GM12878 (cell line): ENCODE measurements around the gene FUS. TPM values are rescaled to one million over a fixed set of nuclear protein-coding genes. Genes with fewer than 3 reads are reported as not detected.
A peak's percentile ranks its signal among the peaks of the same experiment; 100 is the strongest.
"Not testable (repeated sequence)": the region's sequence is repeated elsewhere in the genome, so short reads cannot be mapped to it uniquely, and the experiment has no call there.

Source experiments
- ATAC-seq: fragments of 200-7000 bp; cut with Tn5 transposase; 3 replicates; pipeline ENCODE4 v1.9.1; 2020; ENCODE audit warnings: mild to moderate bottlenecking, moderate library complexity
- BruUV-seq: library from RNA; stranded (reverse); fragments of 400-500 nt; replicated peaks from 2 replicates; lab custom pipeline; 2021; lab: Mats Ljungman, UMichigan
- CTCF ChIA-PET: fragments of 300-600 bp; sonication (Branson Sonifier 250); formaldehyde crosslinking; extraction: SDS; loops from one replicate; lab custom pipeline; 2021; ENCODE audit warnings: inconsistent platforms; lab: Yijun Ruan, JAX
- POLR2A ChIA-PET: fragments of 350-600 bp; formaldehyde crosslinking; extraction: SDS; loops from one replicate; lab custom pipeline; 2021; ENCODE audit warnings: inconsistent platforms; lab: Charles Lee
- RAD21 ChIA-PET: fragments of 300-600 bp; sonication (Branson Sonifier 250); formaldehyde crosslinking; loops from one replicate; lab custom pipeline; 2023; ENCODE audit warnings: antibody characterized with exemption; ENCODE audit not compliant: unreplicated experiment; lab: Charles Lee
- SMC1A ChIA-PET: fragments of 300-600 bp; sonication (Branson Sonifier 250); formaldehyde crosslinking; loops from one replicate; lab custom pipeline; 2023; ENCODE audit not compliant: unreplicated experiment, uncharacterized antibody; lab: Charles Lee
- DNase-seq: peaks from one replicate; pipeline ENCODE4 v3.0.0-alpha.2; 2011; ENCODE audit warnings: low read depth, low spot score
- FAIRE-seq: peaks from 3 replicates; lab custom pipeline; 2011; peaks lifted over from hg19 to GRCh38; lab: Jason Lieb, UNC
- H2AFZ ChIP-seq: 2 replicates; pipeline ENCODE4 v1.6.0; 2011; ENCODE audit warnings: low read depth, low read length, control low read depth; ENCODE audit not compliant: control insufficient read depth
- H3K27ac ChIP-seq: 2 replicates; pipeline ENCODE4 v1.5.1; 2011; ENCODE audit warnings: control low read depth; ENCODE audit not compliant: control insufficient read depth, insufficient read depth
- H3K27me3 ChIP-seq, 2 experiments: replicated peaks in 1 of 2; 2 replicates each; pipeline versions ENCODE4 v1.6.0 to v1.6.1; 2011; ENCODE audit warnings: low read length in 1 of 2; ENCODE audit not compliant: control insufficient read depth in 2 of 2, insufficient read depth in 2 of 2
- H3K36me3 ChIP-seq, 2 experiments: 2 replicates each; pipeline ENCODE4 v1.5.1; 2011; ENCODE audit warnings: low read length in 1 of 2; ENCODE audit not compliant: control insufficient read depth in 2 of 2, insufficient read depth in 2 of 2
- H3K4me1 ChIP-seq: 2 replicates; pipeline ENCODE4 v1.6.1; 2011; ENCODE audit warnings: mild to moderate bottlenecking, low read length, moderate library complexity, mixed read lengths; ENCODE audit not compliant: control insufficient read depth, insufficient read depth
- H3K4me2 ChIP-seq: 2 replicates; pipeline ENCODE4 v1.6.0; 2011; ENCODE audit warnings: control low read depth; ENCODE audit not compliant: control insufficient read depth, insufficient read depth
- H3K4me3 ChIP-seq: fragments of 200-600 bp; sonication (generic); 2 replicates; pipeline ENCODE4 v1.5.1; 2016
- H3K79me2 ChIP-seq: 2 replicates; pipeline ENCODE4 v1.6.0; 2011; ENCODE audit warnings: low read length; ENCODE audit not compliant: control insufficient read depth, insufficient read depth
- H3K9ac ChIP-seq: 2 replicates; pipeline ENCODE4 v1.8.0; 2011; ENCODE audit warnings: low read length, control low read depth, mixed read lengths; ENCODE audit not compliant: control insufficient read depth, insufficient read depth
- H3K9me3 ChIP-seq: replicated peaks from 3 replicates; pipeline ENCODE4 v1.5.1; 2011; ENCODE audit warnings: mild to moderate bottlenecking, low read length; ENCODE audit not compliant: control insufficient read depth, insufficient read depth
- H4K20me1 ChIP-seq: 2 replicates; pipeline ENCODE4 v1.6.0; 2011; ENCODE audit not compliant: control insufficient read depth, insufficient read depth
- ATF3 ChIP-seq: IDR thresholded peaks from 2 replicates; pipeline ENCODE4 v1.6.1; 2011; ENCODE audit warnings: low read depth, mild to moderate bottlenecking, low read length, moderate library complexity, borderline replicate concordance; ENCODE audit errors: extremely low read depth
- KDM1A ChIP-seq: fragments of 200-600 bp; sonication (generic); IDR thresholded peaks from 2 replicates; pipeline ENCODE4 v1.6.1; 2016; ENCODE audit warnings: borderline replicate concordance
- PAX5 ChIP-seq: IDR thresholded peaks from 2 replicates; pipeline ENCODE4 v1.6.1; 2011; ENCODE audit warnings: low read depth, low read length, borderline replicate concordance
- POLR2A ChIP-seq: IDR thresholded peaks from 2 replicates; pipeline ENCODE4 v1.6.1; 2011; ENCODE audit warnings: low read depth, mild to moderate bottlenecking, low read length
- POLR2AphosphoS5 ChIP-seq: IDR thresholded peaks from 2 replicates; pipeline ENCODE4 v1.6.1; 2011; ENCODE audit warnings: mild to moderate bottlenecking, low read length, inconsistent platforms
- POU2F2 ChIP-seq: IDR thresholded peaks from 3 replicates; pipeline ENCODE4 v1.6.1; 2011; ENCODE audit warnings: low read depth, mild to moderate bottlenecking, low read length, borderline replicate concordance
- RB1 ChIP-seq: fragments of 450-650 bp; formaldehyde crosslinking; IDR thresholded peaks from 2 replicates; pipeline ENCODE4 v1.6.1; 2017; ENCODE audit warnings: mild to moderate bottlenecking, borderline replicate concordance
- WGBS: methylation state at CpG from one replicate; pipeline ENCODE4 v1.1.6; 2016; ENCODE audit warnings: low lambda C conversion rate; ENCODE audit not compliant: insufficient replicate concordance, insufficient coverage; ENCODE audit errors: missing lambda C conversion rate; 5-methylcytosine and 5-hydroxymethylcytosine counted together
- in situ Hi-C: fragments of 300-500 bp; cut with MboI; formaldehyde crosslinking; loops from 9 replicates; pipeline ENCODE4 v1.14.3; 2018; ENCODE audit warnings: mixed read lengths
- intact Hi-C: fragments of 100-400 bp; cut with micrococcal nuclease; formaldehyde crosslinking; loops from one replicate; pipeline ENCODE4 v1.14.2; 2022; ENCODE audit not compliant: unreplicated experiment
- polyA plus RNA-seq, 11 experiments: library from polyadenylated mRNA; depleted of rRNA in 4 of 11; unstranded in 6 of 11; stranded (reverse) in 5 of 11; fragments of >200 nt; fragmentation: Nextera tagmentation in 4 of 11; fragmentation: Illumina TruSeq in 1 of 11; extraction: Ambion mirVana in 4 of 11; extraction: Trizol in 1 of 11; gene quantifications; 1 replicate in 1 of 11; 2 replicates in 10 of 11; pipeline versions ENCODE4 v1.2.1 to v1.2.3, GENCODE V29; 2011 to 2016; ENCODE audit warnings: inconsistent platforms in 2 of 11, missing spikeins in 2 of 11, low read depth in 1 of 11
- total RNA-seq, 4 experiments: library from RNA; depleted of rRNA in 3 of 4; stranded (reverse); fragments of >200 nt in 3 of 4; fragmentation: Illumina TruSeq in 1 of 4; extraction: Trizol in 1 of 4; gene quantifications; 2 replicates each; pipeline versions ENCODE4 v1.2.1 to v1.2.3, GENCODE V29; 2013 to 2021
- TF ChIP-seq, protein P1 (sequence below): fragments of 450-650 bp; IDR thresholded peaks from 2 replicates; pipeline ENCODE4 v1.6.1; 2017; ENCODE audit warnings: mild to moderate bottlenecking, low read depth, inconsistent platforms; ENCODE audit not compliant: poor library complexity, severe bottlenecking
- TF ChIP-seq, protein P2 (sequence below): IDR thresholded peaks from 2 replicates; pipeline ENCODE4 v1.6.1; 2011; ENCODE audit warnings: borderline replicate concordance, low read depth, mild to moderate bottlenecking, moderate library complexity, low read length; ENCODE audit not compliant: insufficient read depth, poor library complexity, severe bottlenecking
- TF ChIP-seq, protein P3 (sequence below): fragments of 450-650 bp; IDR thresholded peaks from 2 replicates; pipeline ENCODE4 v1.6.1; 2018; ENCODE audit warnings: borderline replicate concordance, mild to moderate bottlenecking; ENCODE audit not compliant: partially characterized antibody

FUS gene
- total and polyA plus RNA-seq, 10 of the 15 experiments (the other 5 are each of a cell fraction or from before 2014, with no cell fraction given): 46.8 to 521 (median 347) TPM

DNA sequence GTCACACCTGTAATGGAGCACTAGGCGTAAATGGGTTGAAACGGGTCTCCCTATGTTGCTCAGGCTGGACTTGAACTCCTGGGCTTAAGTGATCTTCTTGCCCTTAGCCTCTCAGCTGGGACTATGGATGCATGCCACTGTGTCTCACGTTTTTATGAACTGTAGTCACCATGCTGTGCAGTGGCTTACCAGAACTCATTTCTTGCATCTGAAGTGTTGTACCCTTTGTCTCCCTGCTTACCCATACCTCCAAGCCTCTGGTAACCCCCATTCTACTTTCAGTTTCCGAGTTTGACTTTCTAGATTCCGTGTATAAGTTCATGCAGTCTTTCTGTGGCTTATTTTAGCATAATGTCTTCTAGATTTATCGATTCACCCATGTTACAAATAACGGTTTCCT, 15.0 kb downstream of the FUS start:
- RAD21 ChIA-PET: no interaction called here
- POLR2A ChIA-PET: interaction anchor here (0.6 kb wide), 1 partner anchor 10 kb away, joined by 3 read pairs; no protein-coding TSS in a partner anchor
- Histone ChIP-seq H3K4me1 (peaks cover 4% of the 10 kb centered on the region), H3K27me3 (no peaks in the 10 kb centered on the region), H3K27ac (no peak overlapping the region), H3K36me3 (peaks cover 23 to 49% of the 10 kb centered on the region in 2 experiments), H2AFZ (no peak overlapping the region), H3K9me3 (no peaks in the 10 kb centered on the region), H3K79me2 (peaks cover 3% of the 10 kb centered on the region), H3K9ac (no peak overlapping the region), H3K4me3 (no peak overlapping the region), H4K20me1 (no peaks in the 10 kb centered on the region), H3K4me2 (no peak overlapping the region)
- intact Hi-C loops: no loop called here
- DNase-seq (no peak), ATAC-seq (peak; percentile 8; the same call in 2 of the 3 replicates), FAIRE-seq (no peak)
- TF ChIP-seq POU2F2: 0 out of 3 replicates have a peak, but pooled peaks have one; percentile 26
- TF ChIP-seq, protein P1, sequence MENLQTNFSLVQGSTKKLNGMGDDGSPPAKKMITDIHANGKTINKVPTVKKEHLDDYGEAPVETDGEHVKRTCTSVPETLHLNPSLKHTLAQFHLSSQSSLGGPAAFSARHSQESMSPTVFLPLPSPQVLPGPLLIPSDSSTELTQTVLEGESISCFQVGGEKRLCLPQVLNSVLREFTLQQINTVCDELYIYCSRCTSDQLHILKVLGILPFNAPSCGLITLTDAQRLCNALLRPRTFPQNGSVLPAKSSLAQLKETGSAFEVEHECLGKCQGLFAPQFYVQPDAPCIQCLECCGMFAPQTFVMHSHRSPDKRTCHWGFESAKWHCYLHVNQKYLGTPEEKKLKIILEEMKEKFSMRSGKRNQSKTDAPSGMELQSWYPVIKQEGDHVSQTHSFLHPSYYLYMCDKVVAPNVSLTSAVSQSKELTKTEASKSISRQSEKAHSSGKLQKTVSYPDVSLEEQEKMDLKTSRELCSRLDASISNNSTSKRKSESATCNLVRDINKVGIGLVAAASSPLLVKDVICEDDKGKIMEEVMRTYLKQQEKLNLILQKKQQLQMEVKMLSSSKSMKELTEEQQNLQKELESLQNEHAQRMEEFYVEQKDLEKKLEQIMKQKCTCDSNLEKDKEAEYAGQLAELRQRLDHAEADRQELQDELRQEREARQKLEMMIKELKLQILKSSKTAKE: no peak
- peak; percentile 86 for TF ChIP-seq POLR2AphosphoS5
- TF ChIP-seq PAX5: 0 out of 2 replicates have a peak, but pooled peaks have one; percentile 26
- TF ChIP-seq POLR2A: peak; percentile 43; the same call in 1 of the 2 replicates
- TF ChIP-seq KDM1A: no peak
- TF ChIP-seq, protein P2, sequence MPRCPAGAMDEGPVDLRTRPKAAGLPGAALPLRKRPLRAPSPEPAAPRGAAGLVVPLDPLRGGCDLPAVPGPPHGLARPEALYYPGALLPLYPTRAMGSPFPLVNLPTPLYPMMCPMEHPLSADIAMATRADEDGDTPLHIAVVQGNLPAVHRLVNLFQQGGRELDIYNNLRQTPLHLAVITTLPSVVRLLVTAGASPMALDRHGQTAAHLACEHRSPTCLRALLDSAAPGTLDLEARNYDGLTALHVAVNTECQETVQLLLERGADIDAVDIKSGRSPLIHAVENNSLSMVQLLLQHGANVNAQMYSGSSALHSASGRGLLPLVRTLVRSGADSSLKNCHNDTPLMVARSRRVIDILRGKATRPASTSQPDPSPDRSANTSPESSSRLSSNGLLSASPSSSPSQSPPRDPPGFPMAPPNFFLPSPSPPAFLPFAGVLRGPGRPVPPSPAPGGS: no peak
- TF ChIP-seq RB1: no peak
- TF ChIP-seq, protein P3, sequence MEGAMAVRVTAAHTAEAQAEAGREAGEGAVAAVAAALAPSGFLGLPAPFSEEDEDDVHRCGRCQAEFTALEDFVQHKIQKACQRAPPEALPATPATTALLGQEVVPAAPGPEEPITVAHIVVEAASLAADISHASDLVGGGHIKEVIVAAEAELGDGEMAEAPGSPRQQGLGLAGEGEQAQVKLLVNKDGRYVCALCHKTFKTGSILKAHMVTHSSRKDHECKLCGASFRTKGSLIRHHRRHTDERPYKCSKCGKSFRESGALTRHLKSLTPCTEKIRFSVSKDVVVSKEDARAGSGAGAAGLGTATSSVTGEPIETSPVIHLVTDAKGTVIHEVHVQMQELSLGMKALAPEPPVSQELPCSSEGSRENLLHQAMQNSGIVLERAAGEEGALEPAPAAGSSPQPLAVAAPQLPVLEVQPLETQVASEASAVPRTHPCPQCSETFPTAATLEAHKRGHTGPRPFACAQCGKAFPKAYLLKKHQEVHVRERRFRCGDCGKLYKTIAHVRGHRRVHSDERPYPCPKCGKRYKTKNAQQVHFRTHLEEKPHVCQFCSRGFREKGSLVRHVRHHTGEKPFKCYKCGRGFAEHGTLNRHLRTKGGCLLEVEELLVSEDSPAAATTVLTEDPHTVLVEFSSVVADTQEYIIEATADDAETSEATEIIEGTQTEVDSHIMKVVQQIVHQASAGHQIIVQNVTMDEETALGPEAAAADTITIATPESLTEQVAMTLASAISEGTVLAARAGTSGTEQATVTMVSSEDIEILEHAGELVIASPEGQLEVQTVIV: no peak
- no peak for TF ChIP-seq ATF3
- no TSS peak for BruUV-seq
- CTCF ChIA-PET: no interaction called here
- SMC1A ChIA-PET: no interaction called here
- WGBS: 70% methylated on average over 7 of the region's 7 CpGs
- in situ Hi-C loops: no loop called here

GRCh38 chr16:31195861-31196260, 15.9 kb downstream of the FUS start:
- SMC1A ChIA-PET, DNase-seq, H4K20me1 ChIP-seq, H3K4me2 ChIP-seq, BruUV-seq, H3K9ac ChIP-seq, H3K27me3 ChIP-seq, RAD21 ChIA-PET, H3K79me2 ChIP-seq, H3K27ac ChIP-seq, ATAC-seq, FAIRE-seq, intact Hi-C loops, H3K4me3 ChIP-seq, H2AFZ ChIP-seq, H3K9me3 ChIP-seq, H3K4me1 ChIP-seq, in situ Hi-C loops: not testable (repeated sequence)
- ChIA-PET CTCF (interaction anchor here (1.5 kb wide), 1 partner anchor 12 kb away, joined by 4 read pairs; no protein-coding TSS in a partner anchor), POLR2A (interaction anchor here (1.0 kb wide), 1 partner anchor 12 kb away, joined by 3 read pairs; no protein-coding TSS in a partner anchor)
- peaks cover 15 to 41% of the 10 kb centered on the region in 2 experiments for H3K36me3 ChIP-seq
- WGBS: 84% methylated on average over 11 of the region's 11 CpGs
